ENCODE data around the gene PDK4.

Gene PDK4

DNA sequence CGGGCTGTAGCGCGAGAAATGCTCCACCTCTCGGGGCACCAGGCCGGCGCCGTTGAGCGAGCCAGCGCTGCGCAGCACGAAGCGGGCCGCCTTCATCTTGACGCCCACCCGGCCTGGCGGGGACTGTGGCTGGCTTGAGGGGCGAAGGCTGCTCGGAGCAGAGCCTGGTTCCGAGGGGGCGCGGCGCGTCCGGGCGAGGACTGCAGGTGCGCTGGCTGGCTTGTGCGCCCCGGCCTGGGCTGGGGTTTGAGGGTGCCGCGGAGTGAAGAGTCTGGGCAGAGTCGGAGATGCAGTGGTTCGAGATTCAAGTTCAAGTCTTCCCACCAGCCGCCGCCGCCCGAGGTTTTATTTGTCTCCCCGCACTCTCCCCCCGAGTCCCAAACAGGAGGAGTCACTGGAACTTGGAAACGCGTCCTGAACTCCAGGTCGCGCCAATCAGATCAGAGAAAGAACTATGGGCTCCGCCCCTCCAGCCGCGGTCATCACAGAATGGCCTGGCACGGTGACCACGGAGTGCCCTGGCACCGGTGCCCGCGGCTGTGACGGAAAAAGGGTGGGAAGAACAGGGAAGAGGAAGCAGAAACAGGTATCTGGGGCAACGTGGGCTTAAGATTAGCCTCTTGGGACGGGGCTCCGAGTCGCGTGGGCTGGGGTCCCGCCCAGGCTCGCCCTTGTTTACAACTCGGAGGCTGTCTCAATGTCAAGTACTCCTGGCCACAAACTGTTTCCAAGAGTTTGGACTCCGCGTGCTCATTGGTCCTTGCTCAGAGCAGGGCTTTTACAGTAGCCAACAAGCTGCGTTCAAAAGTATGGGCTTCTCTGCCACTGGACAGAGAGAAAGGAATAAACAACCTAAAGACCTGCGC lies at the start of gene PDK4:
Gene PDK4 (minus strand): TSS at position 319 of the 866 bp plus-strand sequence. CDS start 223 bp downstream, at position 96.
- no peak for DNase-seq (ENCODE audit: low read depth)

DNA sequence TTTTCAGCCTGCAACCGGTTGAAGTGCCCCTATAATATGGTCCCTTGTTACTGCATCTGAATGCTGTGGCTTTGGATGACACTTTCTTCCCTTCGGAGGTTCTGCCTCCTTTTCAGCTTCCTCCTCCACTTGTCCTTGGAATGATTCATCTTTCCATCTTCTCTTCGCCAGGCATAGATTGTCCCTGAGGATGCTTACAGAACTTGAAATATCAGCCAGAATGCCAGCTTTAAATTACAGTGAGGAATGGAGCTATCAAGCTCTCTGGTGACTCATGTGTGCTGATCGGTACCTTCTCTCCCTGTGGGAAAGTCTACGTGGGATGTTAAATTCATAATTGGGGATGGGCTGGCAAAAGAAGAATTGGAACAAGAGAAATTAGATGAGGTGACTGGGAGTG lies 45.9 kb upstream of the PDK4 start:
- DNase-seq (ENCODE audit: low read depth) = no peak

DNA sequence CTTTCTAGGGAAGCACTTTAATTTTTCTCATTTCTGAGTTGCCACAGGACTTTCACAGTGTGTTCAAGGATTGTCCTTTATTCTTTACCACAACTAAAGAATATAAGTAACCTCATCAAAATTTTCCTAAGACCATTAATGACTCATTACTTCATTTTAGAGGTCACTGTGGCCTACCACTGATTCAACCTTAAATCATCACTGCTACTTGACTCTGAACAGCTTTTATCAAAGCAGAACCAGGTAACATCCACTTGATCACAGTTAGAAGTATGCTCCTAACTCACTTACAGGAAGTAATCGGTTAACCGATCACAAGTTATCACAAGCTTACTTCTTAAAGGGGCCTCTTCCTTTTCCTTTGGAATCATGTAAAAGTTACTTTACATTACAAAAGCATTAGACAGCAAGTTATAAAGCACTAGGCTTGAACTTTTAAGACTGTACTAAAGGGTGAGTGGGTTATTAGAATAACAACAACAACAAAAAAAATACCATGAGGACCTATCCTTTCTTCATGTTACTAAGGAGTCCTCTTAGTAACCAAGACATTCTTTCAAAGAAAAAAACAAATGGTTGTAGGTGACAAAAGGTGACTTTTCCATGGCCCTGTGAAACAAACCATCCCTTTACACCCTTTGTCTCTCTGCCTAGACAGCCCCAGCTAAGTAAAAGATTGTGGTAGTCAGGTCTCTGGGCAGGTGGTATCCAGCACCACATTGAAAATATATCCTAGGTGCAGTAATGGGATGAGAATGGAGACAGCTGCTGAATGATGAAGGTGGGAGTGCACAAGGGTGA lies 40.0 kb upstream of the PDK4 start:
- no peak for DNase-seq (ENCODE audit: low read depth)

DNA sequence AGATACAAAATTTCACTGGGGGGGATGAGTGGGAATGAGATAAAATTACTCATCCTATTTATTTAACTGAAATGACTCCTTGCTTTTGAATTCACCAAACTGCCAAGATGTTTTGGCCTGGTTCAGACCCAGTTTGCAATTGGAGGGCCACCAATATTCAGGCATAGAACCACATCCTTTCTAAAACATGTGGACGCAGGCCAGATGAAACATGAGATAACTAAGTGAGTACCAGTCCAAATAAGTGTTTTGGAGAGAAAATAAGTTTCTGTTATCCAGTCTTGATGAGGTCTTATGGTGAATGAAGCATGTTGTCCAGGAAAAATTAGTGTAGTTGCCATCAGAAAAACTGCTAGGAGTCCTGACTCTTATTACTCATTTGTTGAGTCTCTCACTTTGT lies 36.3 kb upstream of the PDK4 start:
- DNase-seq (ENCODE audit: low read depth) = no peak

DNA sequence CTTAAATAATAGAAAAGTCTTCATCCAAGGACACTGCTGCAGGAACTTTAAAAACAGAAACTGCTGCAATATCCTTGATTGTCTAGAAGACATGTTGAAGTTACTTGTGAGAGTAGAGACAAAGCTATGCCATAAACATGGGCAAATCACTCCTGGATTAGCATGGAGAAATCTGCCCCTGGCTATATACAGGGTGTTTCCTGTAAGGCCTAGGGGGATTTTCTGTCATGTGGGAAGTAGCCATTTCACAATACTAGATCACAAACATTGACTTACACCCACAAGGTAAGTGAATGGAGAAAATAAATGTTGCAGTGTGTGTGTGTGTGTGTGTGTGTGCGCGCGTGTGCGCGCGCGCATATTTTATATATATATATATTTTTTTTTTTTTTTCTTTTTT lies 35.2 kb upstream of the PDK4 start:
- DNase-seq (ENCODE audit: low read depth) = no peak

DNA sequence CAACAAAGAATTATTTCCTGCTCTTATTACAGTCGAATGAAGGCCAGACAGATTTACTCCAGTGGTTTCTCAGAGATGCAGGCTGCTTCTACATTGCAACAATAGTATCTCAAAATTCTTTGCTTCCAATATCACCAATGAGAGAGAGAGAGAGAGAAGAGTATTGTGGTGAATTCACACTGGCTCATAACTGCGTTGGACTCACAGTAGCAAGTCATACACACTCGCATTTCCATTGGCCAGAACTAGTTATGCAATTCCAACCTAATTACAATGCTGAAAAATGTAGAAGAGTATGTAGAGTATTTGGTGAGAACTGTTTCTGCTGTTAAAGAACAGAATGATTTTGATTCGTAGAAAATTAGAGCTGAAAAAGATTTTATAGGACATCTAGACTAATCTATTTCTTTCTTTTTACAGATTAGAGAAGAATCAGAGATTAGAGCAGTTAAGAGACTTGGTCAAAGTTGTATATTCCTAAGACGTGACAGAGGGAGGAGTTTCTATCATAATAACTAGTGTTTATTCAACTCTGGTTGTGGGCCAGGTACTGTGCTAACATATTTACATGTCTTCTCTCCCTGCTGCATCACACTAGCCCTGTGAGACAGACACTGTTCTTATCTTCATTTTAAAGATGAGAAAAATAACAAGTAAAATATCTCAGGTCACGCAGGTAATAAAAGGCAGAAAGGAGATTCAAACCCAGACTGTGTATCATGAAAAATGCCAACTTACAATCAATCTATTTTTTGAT lies 34.6 kb upstream of the PDK4 start:
- no peak for DNase-seq (ENCODE audit: low read depth)

DNA sequence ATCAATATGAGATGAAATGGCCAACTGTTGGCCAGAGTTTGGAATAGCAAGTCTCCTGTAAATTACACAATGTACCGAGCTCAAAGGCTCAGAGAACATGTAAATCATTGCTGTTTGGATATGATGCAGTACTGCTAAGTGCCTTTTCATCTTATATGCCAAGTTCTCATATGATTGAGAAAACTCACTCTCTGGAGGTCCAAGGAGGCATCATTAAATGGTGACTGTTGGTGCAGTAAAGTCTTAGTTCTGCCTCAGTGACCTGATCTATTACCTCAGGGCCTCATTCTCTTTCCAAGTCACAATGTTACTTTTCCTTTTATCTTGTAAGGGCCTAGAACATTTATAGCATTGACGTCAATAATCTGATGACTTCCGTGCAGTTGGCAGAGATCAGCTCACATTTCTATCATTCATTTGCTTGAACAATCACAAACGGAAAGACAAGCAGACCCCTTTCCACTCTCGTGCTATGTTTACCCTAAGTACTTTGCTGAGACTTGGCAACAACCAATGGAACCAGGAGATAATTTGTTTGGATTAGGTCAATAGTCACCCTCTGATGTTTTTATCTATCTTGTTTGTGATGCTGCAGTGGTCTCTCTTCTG lies 32.6 kb upstream of the PDK4 start:
- DNase-seq (ENCODE audit: low read depth) = no peak

DNA sequence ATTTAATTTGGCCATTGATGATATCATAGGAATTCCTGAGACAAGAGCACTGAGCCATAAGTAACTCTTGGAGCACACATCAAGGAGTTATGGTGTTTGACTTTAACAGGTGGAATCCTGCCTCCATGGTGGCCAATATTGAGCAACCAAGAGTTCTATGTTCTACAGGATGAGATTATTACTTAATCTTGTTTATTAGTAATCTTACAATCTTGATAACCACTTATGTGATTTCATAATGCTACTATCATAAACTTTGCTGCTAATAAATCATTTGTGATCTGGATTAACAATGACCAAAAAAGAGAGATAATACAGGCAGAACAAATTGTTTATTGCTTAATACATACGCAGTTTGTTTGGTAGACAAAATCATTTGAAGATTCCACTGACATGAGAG lies 27.5 kb upstream of the PDK4 start:
- no peak for DNase-seq (ENCODE audit: low read depth)

DNA sequence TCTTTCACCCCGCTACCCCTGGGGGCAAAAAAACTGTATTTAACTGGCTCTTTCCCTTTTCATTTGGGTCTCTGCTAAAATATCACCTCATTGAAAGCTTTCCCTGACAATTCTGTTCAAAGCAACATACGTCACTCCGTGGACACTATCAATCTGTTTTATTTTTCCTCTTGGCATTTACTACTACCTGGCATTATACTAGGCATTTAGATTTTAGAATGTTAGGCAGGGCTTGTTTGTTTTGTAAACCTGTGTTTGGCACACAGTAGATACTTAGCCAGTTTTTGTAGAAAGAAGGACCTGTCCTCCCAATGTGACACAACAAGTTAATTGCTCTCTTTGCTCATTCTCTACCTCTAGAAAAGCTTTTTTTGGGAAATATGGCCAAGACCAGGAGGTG lies 26.5 kb upstream of the PDK4 start:
- no peak for DNase-seq (ENCODE audit: low read depth)

DNA sequence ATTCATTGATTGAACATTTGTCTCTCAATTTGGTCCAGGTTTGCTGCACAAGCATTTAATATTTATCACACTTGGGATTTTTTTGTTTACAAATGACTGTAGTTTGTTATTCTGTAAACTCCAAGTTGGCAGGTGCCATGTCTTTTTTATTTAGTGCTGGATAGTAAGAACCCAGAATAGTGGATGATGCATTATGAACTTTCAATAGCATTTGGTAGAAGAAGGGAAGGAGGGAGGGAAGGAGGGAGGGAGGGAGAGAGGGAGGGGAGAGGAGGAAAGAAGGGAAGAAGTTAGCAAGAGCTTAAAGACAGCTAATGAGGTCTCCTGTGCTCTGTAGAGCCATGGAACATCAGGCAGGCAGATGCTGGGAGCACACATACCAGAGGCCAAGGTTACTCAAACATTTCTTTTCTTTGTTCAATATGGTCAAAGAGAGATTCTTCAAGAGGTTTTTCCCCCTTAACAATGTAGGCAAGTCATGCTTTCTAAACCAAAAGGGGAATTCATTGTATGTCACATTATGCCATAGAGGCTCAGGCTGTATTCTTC lies 25.8 kb upstream of the PDK4 start:
- no peak for DNase-seq (ENCODE audit: low read depth)

DNA sequence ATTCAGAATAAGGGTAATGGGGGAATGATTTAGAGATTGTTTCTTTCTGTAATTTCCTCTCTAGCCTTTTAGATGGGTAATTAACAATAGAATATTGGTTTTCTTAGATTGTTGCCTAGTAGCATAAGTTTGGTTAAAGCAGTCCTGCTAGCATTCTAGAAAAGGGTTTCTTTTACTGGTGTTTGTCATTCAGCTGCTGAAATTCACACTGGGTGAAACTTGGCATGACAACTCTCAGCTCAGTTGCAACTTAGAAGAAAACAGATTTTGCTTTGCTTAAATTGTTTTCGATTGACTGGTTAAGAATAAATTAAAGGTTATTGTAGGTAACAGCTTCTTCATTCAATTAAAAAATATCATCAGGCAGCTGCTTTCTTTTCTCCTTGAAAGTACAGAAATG lies 25.1 kb upstream of the PDK4 start:
- DNase-seq (ENCODE audit: low read depth) = no peak

DNA sequence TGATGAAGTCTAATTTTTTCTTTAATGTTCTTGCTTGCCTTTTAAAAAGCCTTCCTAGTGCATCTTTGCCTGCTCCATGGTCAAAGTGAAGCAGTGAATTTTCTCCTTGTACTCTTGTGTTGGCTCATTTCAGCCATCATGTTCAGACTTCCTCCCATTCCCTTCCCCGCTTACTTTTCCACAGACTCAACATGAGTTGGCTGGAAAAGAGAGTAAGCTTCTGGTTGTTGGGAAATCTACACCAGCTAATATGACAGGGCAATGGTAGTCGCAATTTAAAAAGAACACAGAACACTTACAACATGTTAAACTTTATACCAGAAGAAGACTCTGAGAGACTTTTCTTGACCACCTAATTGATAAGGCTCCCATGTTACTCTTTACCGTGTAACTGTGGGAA lies 24.3 kb upstream of the PDK4 start:
- DNase-seq (ENCODE audit: low read depth) = no peak

DNA sequence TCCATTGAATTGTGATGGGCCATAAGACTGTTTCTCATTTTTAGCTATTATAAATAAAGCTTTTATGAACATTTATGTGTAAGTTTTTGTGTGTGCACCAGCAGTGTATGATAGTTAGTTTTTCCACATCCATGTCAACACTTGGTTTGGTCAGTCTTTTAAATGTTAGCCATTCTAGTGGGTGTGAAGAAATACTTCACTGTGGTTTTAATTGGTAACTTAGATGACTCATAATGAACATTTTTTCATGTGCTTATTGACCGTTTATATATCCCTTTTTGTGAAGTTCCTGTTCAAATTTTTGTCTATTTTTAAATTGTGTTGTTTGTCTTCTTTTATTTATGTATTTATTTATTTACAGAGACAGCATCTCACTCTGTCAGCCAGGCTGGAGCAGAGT lies 23.6 kb upstream of the PDK4 start:
- DNase-seq (ENCODE audit: low read depth) = no peak

DNA sequence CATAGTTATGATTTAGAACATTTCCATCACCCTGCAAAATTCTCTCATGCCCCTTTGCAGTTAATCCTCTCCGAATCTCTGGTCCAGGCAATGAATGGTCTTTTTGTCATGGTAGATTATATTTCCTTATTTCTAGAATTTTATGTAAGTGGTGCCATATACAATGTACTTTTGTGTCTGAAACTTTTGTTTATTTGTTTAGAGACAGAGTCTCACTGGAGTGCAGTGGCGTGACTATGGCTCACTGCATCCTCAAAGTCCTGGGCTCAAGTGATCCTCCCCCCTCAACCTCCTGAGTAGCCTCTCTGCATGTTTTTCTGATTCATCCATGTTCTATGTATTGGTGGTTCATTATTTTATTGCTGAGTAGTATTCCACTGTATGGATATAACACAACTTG lies 23.2 kb upstream of the PDK4 start:
- no peak for DNase-seq (ENCODE audit: low read depth)

DNA sequence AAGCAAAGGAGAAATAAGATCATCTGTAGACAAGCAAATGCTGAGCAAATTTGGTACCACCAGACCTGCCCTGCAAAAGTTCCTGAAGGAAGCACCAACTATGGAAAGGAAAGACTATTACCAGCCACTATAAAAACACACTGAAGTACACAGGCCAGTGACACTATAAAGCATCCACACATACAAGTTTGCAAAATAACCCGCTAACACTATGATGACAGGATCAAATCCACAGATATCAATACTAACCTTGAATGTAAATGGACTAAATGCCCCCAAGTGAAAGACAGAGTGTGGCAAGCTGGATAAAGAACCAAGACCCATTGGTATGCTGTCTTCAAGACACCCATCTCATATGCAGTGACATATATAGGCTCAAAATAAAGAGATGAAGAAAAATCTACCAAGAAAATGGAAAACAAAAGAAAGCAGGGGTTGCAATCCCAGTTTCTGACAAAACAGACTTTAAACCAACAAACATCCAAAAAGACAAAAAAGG lies 18.2 kb upstream of the PDK4 start:
- no peak for DNase-seq (ENCODE audit: low read depth)

DNA sequence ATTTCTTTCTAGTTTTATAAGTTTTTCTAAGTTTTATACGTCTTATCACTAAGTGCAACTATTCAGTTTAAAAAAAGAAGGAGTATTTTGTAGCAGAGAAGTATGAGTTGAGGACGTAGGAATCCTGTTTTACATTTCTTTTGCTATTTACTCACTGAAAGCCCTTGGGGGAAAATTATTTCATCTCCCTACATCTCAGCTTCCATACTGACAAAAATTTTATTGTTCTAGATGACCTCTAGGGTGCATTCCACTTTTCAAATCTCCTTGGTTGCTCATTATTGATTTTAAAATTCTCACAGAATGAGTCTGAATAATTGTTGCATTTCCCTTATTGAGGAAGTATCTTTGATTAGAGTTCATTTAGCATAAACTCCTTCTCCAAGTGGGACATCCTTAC lies 14.9 kb upstream of the PDK4 start:
- no peak for DNase-seq (ENCODE audit: low read depth)

DNA sequence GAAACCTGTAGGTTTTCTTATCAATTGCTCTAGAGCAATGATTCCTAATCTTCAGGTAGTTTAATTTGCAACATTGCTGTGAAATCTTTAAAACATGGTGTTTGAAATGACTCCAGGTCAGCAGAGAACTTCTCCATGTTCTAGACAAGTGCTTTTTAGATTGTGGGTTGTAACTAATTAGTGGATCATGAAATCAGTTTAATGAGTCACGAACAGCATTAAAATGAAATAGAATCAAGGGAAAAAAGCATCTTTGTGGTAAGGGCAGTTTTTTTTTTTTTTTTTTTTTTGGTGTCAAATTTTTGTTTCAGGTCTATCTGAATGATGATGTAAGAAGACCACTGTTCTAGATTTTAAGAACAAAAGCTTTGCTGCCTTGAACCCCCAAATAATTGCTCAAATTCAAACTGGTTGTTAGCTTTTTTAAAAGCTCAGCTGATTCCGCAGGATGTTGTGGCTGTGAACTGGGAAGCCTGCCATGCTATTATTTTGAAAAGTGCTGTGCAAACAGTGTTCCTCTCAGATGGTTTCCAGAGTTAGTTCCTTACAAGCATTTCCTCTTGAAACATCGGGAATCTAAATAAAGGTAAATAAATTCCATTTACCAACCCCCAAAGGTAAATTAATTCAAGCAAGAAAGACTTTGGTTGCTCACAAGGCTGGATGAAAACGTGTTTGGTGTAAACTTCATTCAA lies 13.1 kb upstream of the PDK4 start:
- no peak for DNase-seq (ENCODE audit: low read depth)

DNA sequence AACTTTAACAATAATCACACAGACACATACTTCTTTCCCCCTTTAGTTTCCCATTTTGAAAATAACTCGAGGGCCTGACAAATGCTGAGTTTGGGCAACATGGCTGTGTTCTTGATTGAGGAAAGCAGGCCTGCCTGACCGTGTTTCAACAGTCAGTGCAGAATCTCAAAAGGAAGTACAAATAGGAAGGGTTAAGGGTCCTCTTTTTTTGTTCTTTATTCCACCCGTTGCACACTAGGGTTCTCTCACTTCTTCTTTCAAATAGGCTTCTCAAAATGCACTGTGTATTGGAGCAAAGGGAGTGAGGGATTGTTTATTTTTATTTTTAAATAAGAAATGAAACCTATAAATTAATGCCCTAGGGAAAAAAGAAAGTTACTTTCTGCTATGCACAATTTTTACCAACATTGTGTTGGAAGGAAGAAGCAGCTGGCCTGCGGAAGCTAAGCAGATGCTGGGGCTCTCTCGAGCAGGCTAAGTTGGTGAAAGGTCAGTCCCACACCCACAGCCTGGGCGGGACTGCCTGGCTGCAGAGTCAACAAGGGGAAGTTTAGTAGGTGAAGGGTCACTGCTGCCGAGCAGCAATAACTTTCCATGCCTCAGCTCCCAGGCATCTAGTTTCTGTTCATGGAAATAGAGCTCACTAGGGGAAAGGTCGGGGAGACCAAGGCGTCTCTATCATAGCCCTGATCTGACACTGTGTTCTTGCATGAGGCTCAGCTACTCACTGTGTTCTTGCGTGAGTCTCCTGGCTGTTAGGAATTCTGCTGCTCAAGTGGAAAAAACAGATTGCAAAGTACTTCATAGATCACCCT lies 12.2 kb upstream of the PDK4 start:
- peak; percentile 19 for DNase-seq (ENCODE audit: low read depth)

DNA sequence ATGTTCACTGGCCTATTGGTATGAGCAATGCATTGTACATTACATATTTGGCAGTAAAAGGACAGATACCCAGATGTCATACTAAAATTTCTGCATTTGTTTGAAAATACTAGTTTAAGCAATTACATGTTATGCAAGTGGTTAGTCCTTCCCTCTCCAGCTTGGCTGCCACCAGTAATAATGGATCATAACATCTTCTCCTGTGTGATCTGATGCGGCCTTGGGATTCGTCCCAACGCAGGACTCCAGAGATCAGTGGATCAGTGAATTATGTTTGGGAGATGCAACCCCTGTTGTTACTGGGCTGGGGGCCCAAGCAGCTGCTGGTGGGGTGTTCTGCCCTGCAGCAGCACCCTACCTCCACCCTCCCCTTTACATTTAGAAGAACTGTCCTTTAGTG lies 11.2 kb upstream of the PDK4 start:
- no peak for DNase-seq (ENCODE audit: low read depth)

DNA sequence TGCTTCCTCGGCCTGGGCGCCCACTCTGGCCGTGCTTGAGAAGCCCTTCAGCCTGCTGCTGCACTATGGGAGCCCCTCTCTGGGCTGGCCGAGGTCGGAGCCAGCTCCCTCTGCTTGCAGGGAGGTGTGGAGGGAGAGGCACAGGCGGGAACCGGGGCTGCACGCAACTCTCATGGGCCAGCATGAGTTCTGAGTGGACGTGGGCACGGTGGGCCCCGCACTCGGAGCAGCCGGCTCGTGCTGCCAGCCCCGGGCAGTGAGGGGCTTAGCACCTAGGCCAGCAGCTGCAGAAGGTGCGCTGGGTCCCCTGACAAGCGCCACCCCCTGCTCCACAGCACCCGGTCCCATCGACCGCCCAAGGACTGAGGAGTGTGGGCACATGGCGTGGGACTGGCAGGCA lies 9.0 kb upstream of the PDK4 start:
- no peak for DNase-seq (ENCODE audit: low read depth)

Measured in HS-27A (cell line).